HG03521 (cell line): ENCODE data around the gene KLC1.

Experiments used
- ATAC-seq: cut with Tn5 transposase; IDR thresholded peaks from one replicate; pipeline ENCODE4 v1.9.1; 2021; ENCODE audit warnings: mild to moderate bottlenecking, moderate library complexity; ENCODE audit not compliant: unreplicated experiment

Gene KLC1

GRCh38 chr14:103732868-103733620 is 104.0 kb downstream of the KLC1 start:
- ATAC-seq, result no peak

DNA sequence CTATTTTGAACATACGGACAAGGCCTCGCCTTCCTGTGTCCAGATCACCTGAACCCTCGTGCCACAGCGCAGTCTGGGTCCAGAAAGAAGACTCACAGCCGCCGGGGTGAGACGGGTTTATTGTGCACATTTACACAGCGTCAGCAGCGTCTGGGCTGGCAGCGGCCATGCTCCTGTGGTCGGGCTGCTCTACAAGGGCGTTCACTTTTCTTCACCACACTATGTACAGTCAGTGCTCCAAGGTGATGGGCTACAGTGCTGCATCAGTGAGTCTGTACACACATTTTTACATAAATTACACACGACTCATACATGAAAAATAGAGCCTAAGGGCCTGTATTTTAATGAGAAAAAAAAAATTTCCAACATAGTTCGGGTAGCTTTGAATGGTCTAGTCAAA is 104.6 kb downstream of the KLC1 start:
- no peak for ATAC-seq

GRCh38 chr14:103734081-103734888 is 105.3 kb downstream of the KLC1 start:
- ATAC-seq, result no peak

- no peak for ATAC-seq
Observed at GRCh38 chr14:103735022-103735421, 106.0 kb downstream of the KLC1 start.

DNA sequence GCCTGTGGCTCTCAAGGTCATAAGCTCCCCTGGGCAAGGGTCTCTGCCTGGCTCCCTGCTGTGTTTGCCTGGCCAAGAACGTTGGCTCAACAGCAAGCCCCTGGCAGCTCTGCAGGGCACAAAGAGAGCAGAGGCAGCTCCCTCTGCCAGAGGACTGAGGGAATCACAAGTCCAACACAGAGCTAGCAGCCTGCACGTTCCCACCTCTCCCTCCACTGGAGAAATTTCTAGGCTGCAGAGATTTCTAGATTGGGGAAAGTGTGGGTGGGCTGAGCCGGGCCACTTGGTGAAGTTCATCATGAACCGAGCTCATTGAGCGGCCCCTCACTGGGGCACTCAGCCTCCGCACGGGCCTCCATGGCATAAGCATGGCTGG is 106.4 kb downstream of the KLC1 start:
- ATAC-seq, result no peak

DNA sequence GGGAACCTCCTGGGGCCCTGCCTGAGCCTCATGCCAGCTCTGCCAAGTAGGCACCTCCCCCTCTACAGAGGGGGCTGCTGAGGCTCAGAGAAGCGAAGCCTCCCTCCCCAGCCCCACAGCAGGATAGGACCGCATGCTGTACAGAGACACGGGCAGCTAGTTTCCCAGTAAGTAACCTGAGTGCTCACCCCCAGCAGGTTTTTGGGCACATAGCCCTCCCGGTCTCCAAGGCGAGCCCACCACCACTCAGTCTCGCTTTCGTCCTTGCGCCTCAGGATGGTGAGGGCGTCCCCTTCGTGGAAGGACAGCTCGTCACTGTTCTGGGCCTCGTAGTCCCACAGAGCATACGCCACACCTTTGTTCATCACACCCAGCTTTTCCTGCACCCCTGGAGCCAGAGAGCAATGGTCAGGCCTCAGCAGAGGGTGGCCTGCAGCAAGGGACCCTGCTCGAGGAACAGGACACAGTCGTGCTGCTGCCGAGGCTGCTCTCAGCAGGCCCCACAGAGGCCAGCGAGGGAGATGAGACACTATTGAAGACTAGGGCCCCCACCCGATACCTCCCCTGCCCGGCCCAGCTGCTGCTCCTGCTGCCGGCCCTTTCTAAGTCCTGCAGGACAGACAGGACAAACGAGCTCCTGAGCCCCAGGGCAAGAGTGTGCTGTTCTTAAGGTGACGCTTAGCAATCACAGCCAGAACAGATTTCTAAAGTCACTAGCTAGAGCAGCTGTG is 107.0 kb downstream of the KLC1 start:
- ATAC-seq, result no peak

DNA sequence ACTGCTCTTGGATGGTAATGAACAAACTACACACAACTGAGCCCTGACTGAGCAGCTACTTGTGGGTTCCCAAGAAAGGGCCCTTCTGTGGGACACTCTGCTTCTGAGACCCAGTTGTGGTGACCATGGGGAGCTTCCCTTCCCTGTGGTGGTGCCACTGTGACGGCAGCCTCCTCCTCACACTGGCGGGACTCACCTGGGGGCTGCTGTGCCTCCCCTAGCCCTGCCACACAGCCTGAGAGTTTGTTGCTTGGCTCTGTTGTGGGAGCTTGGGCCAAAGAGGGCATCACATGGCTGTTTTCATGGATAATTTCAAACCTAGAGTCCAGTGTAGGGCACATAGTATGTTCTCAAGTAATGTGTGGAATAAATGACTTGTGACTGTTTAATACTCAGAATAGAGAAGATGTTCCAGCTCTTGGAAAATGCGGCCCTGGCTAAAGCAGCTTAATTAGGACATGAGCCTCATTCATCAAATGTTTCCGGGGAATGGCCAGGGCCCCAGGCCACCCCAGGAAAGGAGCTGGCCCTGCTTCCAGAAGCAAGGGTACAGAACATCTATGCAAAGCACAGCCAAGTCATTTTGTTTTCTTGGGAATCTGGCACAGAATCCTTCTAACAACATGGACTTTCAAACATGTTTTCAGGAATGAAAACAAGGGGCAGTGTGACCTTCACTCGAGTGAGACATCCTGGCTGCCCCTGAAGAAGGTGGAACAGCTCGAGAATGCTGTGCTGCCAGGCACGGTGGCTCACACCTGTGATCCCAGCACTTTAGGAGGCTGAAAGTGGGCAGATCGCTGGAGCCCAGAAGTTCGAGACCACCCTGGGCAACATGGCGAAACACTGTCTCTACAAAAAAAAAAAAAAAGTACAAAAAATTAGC is 107.8 kb downstream of the KLC1 start:
- no peak for ATAC-seq

DNA sequence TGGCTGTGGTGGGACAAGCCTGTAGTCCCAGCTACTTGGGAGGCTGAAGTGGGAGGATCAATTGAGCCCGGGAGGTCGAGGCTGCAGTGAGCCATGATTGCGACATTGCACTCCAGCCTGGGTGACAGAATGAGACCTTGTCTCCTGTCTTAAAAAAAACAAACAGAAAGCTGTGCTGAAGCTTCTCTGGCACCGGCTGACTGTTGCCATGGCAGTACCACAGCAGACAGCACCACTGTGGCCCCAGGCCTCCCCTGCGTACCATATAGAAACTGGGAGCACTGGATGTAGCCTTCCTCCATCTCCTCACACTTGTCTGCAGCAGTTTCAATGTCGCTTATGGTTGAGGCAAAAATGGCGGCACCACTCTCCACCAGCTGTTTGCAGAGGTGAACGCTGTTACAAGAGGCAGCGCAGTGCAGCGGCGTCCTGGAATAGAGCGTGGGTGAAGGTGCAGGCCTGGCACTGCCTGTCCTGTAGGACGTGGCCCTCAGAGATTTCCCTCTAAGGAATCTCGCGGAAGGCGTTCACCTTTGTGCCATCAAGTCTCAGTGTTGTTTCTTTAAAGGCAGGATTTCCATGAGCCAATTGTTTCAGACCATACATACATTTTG is 108.5 kb downstream of the KLC1 start:
- no peak for ATAC-seq

DNA sequence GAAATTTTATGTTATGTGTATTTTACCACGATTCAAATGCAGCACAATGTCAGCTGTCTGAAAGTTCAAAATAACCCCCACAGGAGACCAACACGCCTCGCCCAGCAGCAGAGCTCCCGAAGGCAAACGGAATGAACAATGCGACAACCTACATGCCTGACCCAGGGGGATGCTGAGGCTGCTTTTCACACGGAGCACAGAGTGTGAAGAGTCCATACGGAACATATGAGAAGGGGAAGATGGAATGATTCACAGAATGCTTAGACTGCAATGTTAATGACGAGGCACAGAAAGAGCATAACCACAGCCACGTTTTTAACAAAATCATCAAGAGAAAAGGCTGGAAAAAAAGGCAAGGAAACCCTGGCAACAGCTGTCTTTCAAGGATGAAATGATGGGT is 109.2 kb downstream of the KLC1 start:
- ATAC-seq, result no peak

- ATAC-seq, result no peak
Observed at GRCh38 chr14:103738701-103739451, 109.9 kb downstream of the KLC1 start.

- no peak for ATAC-seq
Observed at GRCh38 chr14:103739466-103739792, 110.4 kb downstream of the KLC1 start.

GRCh38 chr14:103739793-103740501 is 110.9 kb downstream of the KLC1 start:
- no peak for ATAC-seq

- no peak for ATAC-seq
Observed at GRCh38 chr14:103740991-103741689, 112.1 kb downstream of the KLC1 start.

- no peak for ATAC-seq
Observed at GRCh38 chr14:103741876-103742275, 112.9 kb downstream of the KLC1 start.

DNA sequence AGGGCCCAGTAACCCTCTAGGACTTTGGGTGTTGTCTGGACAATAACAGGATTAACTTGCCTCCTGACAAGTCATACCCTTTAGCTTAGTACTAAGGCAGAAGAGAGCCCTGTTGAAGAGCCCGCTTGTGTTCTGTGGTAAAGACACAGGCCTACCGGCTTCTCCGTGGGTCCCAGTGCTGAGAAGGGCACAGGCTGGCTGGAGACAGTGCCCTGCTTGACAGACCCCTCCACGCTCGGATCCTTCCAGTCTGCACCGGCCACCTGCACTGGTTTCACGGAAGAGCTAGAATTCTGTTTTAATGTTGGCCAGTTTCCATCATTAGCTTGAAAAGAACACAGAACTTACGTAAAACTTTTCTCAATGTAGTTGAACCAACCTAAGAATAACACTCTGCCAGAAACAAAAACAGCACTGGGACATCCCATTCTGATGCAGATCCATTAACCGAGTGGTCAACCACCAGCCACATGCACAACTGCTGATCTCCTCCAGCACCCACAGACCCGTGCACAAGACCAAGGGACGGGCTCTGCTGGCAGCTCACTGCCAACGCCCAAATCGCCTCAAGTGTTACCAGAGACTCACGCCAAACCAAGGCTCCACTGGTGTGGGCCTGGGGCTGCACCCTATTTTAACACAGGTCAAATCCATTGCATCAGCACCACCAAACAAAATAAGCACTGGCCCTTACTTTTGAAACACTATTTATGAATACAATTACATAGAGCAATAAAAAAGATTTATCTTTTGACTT is 113.7 kb downstream of the KLC1 start:
- no peak for ATAC-seq

DNA sequence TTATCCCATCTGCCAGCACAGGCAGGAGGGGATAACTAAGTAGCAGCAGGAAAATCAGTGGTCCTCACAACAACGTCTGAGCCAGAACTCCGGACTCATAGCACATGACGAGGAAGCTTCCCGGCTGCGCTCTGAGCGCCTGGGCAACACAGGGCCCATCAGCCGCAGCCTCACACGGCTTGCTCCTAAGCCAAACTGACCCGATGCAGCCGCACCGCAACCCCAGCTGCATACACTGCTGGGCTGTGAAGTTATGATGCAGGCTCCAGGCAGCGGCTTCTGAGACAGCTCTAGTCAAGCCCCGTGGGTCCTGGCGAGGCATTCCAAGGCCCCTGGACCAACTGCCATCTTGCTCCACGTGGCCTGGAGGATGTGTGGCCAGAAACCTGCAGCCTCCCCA is 114.7 kb downstream of the KLC1 start:
- no peak for ATAC-seq

GRCh38 chr14:103744621-103745395 is 115.8 kb downstream of the KLC1 start:
- no peak for ATAC-seq
